Thoracic aorta endothelial cell (primary cell): ENCODE measurements around the gene LRRC32. TPM values are rescaled to one million over a fixed set of nuclear protein-coding genes. Genes with fewer than 3 reads are reported as not detected.

ENCODE experiments used
- total RNA-seq: library from RNA; depleted of rRNA; stranded (reverse); fragments of >200 nt; gene quantifications from 2 replicates; pipeline ENCODE4 v1.2.3, GENCODE V29; 2012

The LRRC32 gene
- total RNA-seq, result 15.4 and 36.3 TPM in 2 replicates

GRCh38 chr11:76670485-76671236 lies at the start of gene LRRC32:
LRRC32 (minus strand) TSS chr11:76670747; CDS start chr11:76665954, 4,793 bp downstream.

Other genes starting within 250 kb of the LRRC32 start
- 23.5 and 26.9 TPM in 2 replicates for gene EMSY, start 225.7 kb downstream of the LRRC32 start, total RNA-seq
- 9.3 and 15.1 TPM in 2 replicates for gene TSKU, start 112.6 kb upstream of the LRRC32 start, total RNA-seq
- gene ACER3, start 190.2 kb upstream of the LRRC32 start, total RNA-seq, result 25.9 and 44.3 TPM in 2 replicates